Peyer's patch (tissue), 4 donors: ENCODE measurements around the gene ITGAL. TPM values are rescaled to one million over a fixed set of nuclear protein-coding genes. Genes with fewer than 3 reads are reported as not detected.
A peak's percentile ranks its signal among the peaks of the same experiment; 100 is the strongest.

Source experiments
- DNase-seq, 3 donors: peaks; one replicate each; pipeline ENCODE4 v3.0.0-alpha.2; 2017 to 2019
- H3K27ac ChIP-seq, 4 donors: fragments of 200-600 bp; sonication (generic); one replicate each; pipeline ENCODE4 v1.5.1; 2016 to 2019
- H3K27me3 ChIP-seq, 2 donors: fragments of 200-600 bp; sonication (generic); one replicate each; pipeline ENCODE4 v1.5.1; 2019
- H3K36me3 ChIP-seq, 3 donors: fragments of 200-600 bp; sonication (generic); one replicate each; pipeline ENCODE4 v1.5.1; 2016 to 2019
- H3K4me1 ChIP-seq, 4 donors: fragments of 200-600 bp; sonication (generic); one replicate each; pipeline ENCODE4 v1.5.1; 2016 to 2019
- H3K4me3 ChIP-seq, 4 donors: fragments of 200-600 bp; sonication (generic); 1 replicate in 3 of 4; 2 replicates in 1 of 4; pipeline ENCODE4 v1.5.1; 2016 to 2019; ENCODE audit warnings: mild to moderate bottlenecking in 1 of 4
- H3K9me3 ChIP-seq, 4 donors: fragments of 200-600 bp; sonication (generic); one replicate each; pipeline ENCODE4 v1.5.1; 2016 to 2019; ENCODE audit warnings: mild to moderate bottlenecking in 1 of 4
- POLR2A ChIP-seq, 2 donors: fragments of 450-650 bp; IDR thresholded peaks; one replicate each; pipeline ENCODE4 v1.5.1; 2017; ENCODE audit warnings: antibody characterized with exemption in 2 of 2, mild to moderate bottlenecking in 2 of 2, moderate library complexity in 2 of 2
- total RNA-seq, 4 donors: library from RNA; depleted of rRNA; stranded (reverse); fragments of >200 nt; gene quantifications; one replicate each; pipeline ENCODE4 v1.1.0, GENCODE V29; 2016
- TF ChIP-seq, protein P1 (sequence below), 6 experiments: fragments of 450-650 bp in 4 of 6; fragments of 200-600 bp in 2 of 6; sonication (generic) in 1 of 6; IDR thresholded peaks; one replicate each; pipeline ENCODE4 v1.5.1; 2017 to 2019; ENCODE audit warnings: antibody characterized with exemption in 6 of 6, mild to moderate bottlenecking in 3 of 6, moderate library complexity in 1 of 6

The ITGAL gene
- total RNA-seq, 4 donors from 2014 or later, result 4.3 to 52.0 (median 13.0) TPM

DNA sequence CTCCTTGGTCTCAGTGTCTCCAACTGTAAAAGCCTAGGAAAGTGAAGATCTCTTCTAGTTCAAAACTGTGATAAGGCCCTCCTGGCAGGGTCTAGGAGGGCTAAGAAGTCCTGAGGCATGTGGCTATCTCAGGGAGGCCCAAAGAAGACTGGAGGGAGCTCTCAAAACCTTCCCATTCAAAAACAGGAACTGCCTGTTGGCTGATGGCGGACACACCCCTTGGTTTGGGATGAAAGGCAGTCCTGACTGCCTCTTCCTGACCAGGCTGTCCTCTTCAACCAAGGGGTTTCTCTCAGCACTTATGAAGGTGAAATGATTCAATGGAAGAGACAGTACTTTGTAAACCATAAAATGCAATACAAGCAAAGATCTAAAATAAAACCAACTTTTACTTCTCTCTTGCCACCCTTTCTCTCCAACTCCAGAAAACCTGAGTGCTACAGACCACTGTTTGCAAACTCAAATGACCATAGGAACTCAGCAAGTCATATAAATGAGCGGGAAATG lies 80.9 kb downstream of the ITGAL start:
- Histone ChIP-seq H3K27me3 (no peaks in the 10 kb centered on the region), H3K36me3 (peaks cover 0 to 27% (median 0%) of the 10 kb centered on the region in 3 donors), H3K9me3 (no peaks in the 10 kb centered on the region), H3K4me3 (no peak overlapping the region), H3K27ac (peak overlapping the region in 1 of 4 donors; percentile 5), H3K4me1 (peaks cover 0 to 25% (median 5%) of the 10 kb centered on the region in 4 donors)
- no peak for TF ChIP-seq POLR2A (IDR thresholded peaks at IDR 0.05)
- TF ChIP-seq, protein P1, sequence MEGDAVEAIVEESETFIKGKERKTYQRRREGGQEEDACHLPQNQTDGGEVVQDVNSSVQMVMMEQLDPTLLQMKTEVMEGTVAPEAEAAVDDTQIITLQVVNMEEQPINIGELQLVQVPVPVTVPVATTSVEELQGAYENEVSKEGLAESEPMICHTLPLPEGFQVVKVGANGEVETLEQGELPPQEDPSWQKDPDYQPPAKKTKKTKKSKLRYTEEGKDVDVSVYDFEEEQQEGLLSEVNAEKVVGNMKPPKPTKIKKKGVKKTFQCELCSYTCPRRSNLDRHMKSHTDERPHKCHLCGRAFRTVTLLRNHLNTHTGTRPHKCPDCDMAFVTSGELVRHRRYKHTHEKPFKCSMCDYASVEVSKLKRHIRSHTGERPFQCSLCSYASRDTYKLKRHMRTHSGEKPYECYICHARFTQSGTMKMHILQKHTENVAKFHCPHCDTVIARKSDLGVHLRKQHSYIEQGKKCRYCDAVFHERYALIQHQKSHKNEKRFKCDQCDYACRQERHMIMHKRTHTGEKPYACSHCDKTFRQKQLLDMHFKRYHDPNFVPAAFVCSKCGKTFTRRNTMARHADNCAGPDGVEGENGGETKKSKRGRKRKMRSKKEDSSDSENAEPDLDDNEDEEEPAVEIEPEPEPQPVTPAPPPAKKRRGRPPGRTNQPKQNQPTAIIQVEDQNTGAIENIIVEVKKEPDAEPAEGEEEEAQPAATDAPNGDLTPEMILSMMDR (IDR thresholded peaks at IDR 0.05), result no peak
- no peak for DNase-seq

- no peaks in the 10 kb centered on the region for H3K9me3 ChIP-seq
- DNase-seq, result no peak
- H3K27me3 ChIP-seq, result no peaks in the 10 kb centered on the region
- no peak overlapping the region for H3K27ac ChIP-seq
- H3K4me3 ChIP-seq, result no peak overlapping the region
- H3K4me1 ChIP-seq, result peaks cover 0 to 28% (median 5%) of the 10 kb centered on the region in 4 donors
- TF ChIP-seq POLR2A (IDR thresholded peaks at IDR 0.05), result no peak
- TF ChIP-seq, protein P1 (IDR thresholded peaks at IDR 0.05), result no peak
- H3K36me3 ChIP-seq, result peaks cover 0 to 27% (median 0%) of the 10 kb centered on the region in 3 donors
These were observed 82.2 kb downstream of the ITGAL start for GRCh38 chr16:30554557-30555314.

- Histone ChIP-seq H3K4me3 (no peak overlapping the region), H3K27me3 (no peaks in the 10 kb centered on the region), H3K36me3 (peaks cover 0 to 27% (median 0%) of the 10 kb centered on the region in 3 donors), H3K9me3 (no peaks in the 10 kb centered on the region), H3K27ac (no peak overlapping the region), H3K4me1 (peaks cover 0 to 31% (median 5%) of the 10 kb centered on the region in 4 donors)
- DNase-seq, result no peak
- TF ChIP-seq POLR2A (IDR thresholded peaks at IDR 0.05), result no peak
- TF ChIP-seq, protein P1 (IDR thresholded peaks at IDR 0.05), result no peak
These were observed 83.0 kb downstream of the ITGAL start for GRCh38 chr16:30555315-30556124.

- Histone ChIP-seq H3K4me1 (peaks cover 0 to 36% (median 5%) of the 10 kb centered on the region in 4 donors), H3K9me3 (no peaks in the 10 kb centered on the region), H3K36me3 (peaks cover 0 to 27% (median 0%) of the 10 kb centered on the region in 3 donors), H3K27me3 (no peaks in the 10 kb centered on the region), H3K27ac (no peak overlapping the region), H3K4me3 (peak overlapping the region in 1 of 4 donors; percentile 96)
- no peak for TF ChIP-seq POLR2A (IDR thresholded peaks at IDR 0.05)
- TF ChIP-seq, protein P1 (IDR thresholded peaks at IDR 0.05), result no peak
- DNase-seq, result no peak
These were observed 83.6 kb downstream of the ITGAL start for GRCh38 chr16:30556125-30556473.

DNA sequence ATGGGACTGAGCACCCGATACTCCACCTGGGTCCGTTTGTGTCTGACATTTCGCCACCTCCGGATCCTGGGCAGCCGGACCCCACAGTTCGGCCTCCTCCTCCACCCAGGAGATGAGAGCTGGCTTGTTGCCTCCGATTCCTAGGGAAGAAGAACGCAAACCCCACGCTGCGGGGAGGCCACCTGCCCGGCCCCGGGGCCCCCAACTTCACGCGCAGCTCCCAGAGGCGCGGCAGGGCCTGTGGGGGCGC lies 85.1 kb downstream of the ITGAL start:
- Histone ChIP-seq H3K27me3 (no peaks in the 10 kb centered on the region), H3K27ac (peak overlapping the region; percentile 93 to 99 (median 94)), H3K4me1 (peaks cover 0 to 41% (median 4%) of the 10 kb centered on the region in 4 donors), H3K4me3 (peak overlapping the region; percentile 79 to 96 (median 84)), H3K9me3 (no peaks in the 10 kb centered on the region), H3K36me3 (peaks cover 0 to 27% (median 0%) of the 10 kb centered on the region in 3 donors)
- TF ChIP-seq POLR2A (IDR thresholded peaks at IDR 0.05), result no peak
- TF ChIP-seq, protein P1 (IDR thresholded peaks at IDR 0.05), result no peak
- no peak for DNase-seq
